Common myeloid progenitor, CD34-positive (primary cell): ENCODE results near the gene ADAT3.
"Not testable (repeated sequence)": the region's sequence is repeated elsewhere in the genome, so short reads cannot be mapped to it uniquely, and the experiment has no call there.

Experiments
- CTCF ChIA-PET: fragments of 350-600 bp; sonication (Branson Sonifier 250); formaldehyde crosslinking; loops from one replicate; lab custom pipeline; 2021; ENCODE audit warnings: antibody characterized with exemption; lab: Charles Lee
- POLR2A ChIA-PET: fragments of 350-600 bp; sonication (Branson Sonifier 250); formaldehyde crosslinking; loops from one replicate; lab custom pipeline; 2021; ENCODE audit warnings: antibody characterized with exemption; lab: Charles Lee
- DNase-seq, 3 donors: peaks; one replicate each; pipeline versions ENCODE4 v3.0.0 to v3.0.0-alpha.2; 2013
- H3K27ac ChIP-seq, 2 experiments: 1 replicate in 1 of 2; 2 replicates in 1 of 2; pipeline ENCODE4 v1.7.0; 2013; ENCODE audit warnings: inconsistent platforms in 2 of 2, low read length in 2 of 2, mild to moderate bottlenecking in 2 of 2, low read depth in 1 of 2, moderate library complexity in 1 of 2; ENCODE audit not compliant: severe bottlenecking in 2 of 2, insufficient read depth in 1 of 2, poor library complexity in 1 of 2
- H3K27me3 ChIP-seq, 5 experiments: replicated peaks in 2 of 5; 1 replicate in 3 of 5; 2 replicates in 2 of 5; pipeline versions ENCODE4 v1.6.1 to v1.7.0; 2013; ENCODE audit warnings: low read length in 4 of 5, mild to moderate bottlenecking in 2 of 5, moderate library complexity in 2 of 5, inconsistent platforms in 1 of 5; ENCODE audit not compliant: insufficient read depth in 5 of 5, control insufficient read depth in 4 of 5
- H3K36me3 ChIP-seq, 4 experiments: 1 replicate in 2 of 4; 2 replicates in 2 of 4; pipeline versions ENCODE4 v1.6.1 to v1.7.0; 2013; ENCODE audit warnings: low read length in 3 of 4, control low read depth in 1 of 4, mild to moderate bottlenecking in 1 of 4; ENCODE audit not compliant: control insufficient read depth in 4 of 4, insufficient read depth in 4 of 4
- H3K4me1 ChIP-seq, 4 experiments: 1 replicate in 3 of 4; 2 replicates in 1 of 4; pipeline versions ENCODE4 v1.6.1 to v1.7.1; 2013; ENCODE audit warnings: low read length in 3 of 4, mild to moderate bottlenecking in 3 of 4, control low read depth in 1 of 4, inconsistent platforms in 1 of 4, moderate library complexity in 1 of 4; ENCODE audit not compliant: control insufficient read depth in 4 of 4, insufficient read depth in 4 of 4; ENCODE audit errors: control extremely low read depth in 1 of 4
- H3K4me3 ChIP-seq, 7 experiments: 1 replicate in 4 of 7; 2 replicates in 3 of 7; pipeline versions ENCODE4 v1.5.1 to v1.7.0; 2013; ENCODE audit warnings: mild to moderate bottlenecking in 7 of 7, low read length in 6 of 7, moderate library complexity in 6 of 7, inconsistent platforms in 2 of 7, low read depth in 2 of 7, control low read depth in 1 of 7; ENCODE audit not compliant: insufficient read depth in 4 of 7, control insufficient read depth in 1 of 7; ENCODE audit errors: extremely low read depth in 1 of 7
- H3K9me3 ChIP-seq, 5 experiments: 1 replicate in 4 of 5; 2 replicates in 1 of 5; pipeline versions ENCODE4 v1.6.1 to v1.7.1; 2013; ENCODE audit warnings: low read length in 4 of 5, mild to moderate bottlenecking in 2 of 5, inconsistent platforms in 1 of 5, low read depth in 1 of 5, moderate library complexity in 1 of 5; ENCODE audit not compliant: control insufficient read depth in 4 of 5, insufficient read depth in 2 of 5; ENCODE audit errors: control extremely low read depth in 1 of 5
- WGBS: methylation state at CpG from one replicate; pipeline ENCODE4 v1.1.5; 2013; ENCODE audit not compliant: insufficient coverage; 5-methylcytosine and 5-hydroxymethylcytosine counted together

The ADAT3 gene

DNA sequence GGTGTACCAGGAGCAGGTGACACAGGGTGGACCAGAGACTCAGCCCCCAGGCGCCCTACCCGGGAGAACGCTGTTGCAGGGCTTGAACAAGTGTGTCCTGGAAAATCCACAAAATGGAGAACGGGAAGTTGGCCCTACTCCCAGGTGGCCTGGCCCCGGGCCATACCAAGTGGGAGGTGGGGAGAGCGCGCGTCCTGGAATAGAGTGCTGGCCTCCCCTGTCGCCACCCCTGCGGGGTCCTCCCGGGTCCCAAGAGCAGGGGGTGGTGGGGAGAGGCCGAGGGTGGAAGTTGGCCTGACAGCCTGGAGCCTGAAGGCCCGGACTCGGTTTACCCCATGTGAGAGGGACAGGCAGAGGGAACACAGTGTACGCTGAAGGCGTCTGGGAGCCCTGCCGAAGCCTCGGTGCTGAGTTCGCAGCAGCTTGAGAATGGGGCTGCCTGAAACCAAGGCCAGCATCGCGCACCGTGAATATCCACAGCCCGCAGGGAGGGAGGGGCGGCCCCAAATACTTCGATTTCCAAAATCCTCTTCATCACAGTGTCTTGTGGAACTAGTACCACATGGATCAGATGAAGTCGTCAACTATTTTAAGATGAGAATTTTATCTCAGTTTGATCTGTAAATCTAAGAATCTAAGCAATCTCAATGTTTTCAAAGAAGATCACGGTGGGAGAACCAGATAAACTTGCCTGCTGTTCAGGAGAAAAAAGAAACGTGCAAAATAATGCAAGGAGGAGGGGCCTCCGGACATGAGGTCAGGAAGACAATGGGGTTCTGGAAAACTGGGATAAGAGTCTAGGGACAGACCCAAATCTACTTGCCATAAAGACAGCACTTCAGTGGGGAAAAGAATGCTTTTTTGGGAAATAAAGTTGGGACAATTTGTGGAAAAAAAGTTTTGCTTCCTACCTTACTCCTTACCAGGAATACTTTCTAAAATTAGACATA lies 31.4 kb upstream of the ADAT3 start:
- H3K9me3 ChIP-seq = no peaks in the 10 kb centered on the region
- H3K36me3 ChIP-seq = peaks cover 0 to 26% (median 20%) of the 10 kb centered on the region in 4 experiments
- no peaks in the 10 kb centered on the region for H3K27me3 ChIP-seq
- 87% methylated on average over 25 of the region's 29 CpGs for WGBS
- peaks cover 6 to 33% (median 25%) of the 10 kb centered on the region in 4 experiments for H3K4me1 ChIP-seq
- ChIA-PET CTCF (interaction anchor here (0.6 to 3.2 kb wide), 4 partner anchors 8 to 25 kb away, joined by 3 to 32 read pairs (median 6); no protein-coding TSS in a partner anchor), POLR2A (no interaction called here)
- DNase-seq = no peak
- peak overlapping the region in 1 of 2 experiments; percentile 95 for H3K27ac ChIP-seq
- peak overlapping the region in 3 of 7 experiments; percentile 89 to 99 (median 97) for H3K4me3 ChIP-seq

DNA sequence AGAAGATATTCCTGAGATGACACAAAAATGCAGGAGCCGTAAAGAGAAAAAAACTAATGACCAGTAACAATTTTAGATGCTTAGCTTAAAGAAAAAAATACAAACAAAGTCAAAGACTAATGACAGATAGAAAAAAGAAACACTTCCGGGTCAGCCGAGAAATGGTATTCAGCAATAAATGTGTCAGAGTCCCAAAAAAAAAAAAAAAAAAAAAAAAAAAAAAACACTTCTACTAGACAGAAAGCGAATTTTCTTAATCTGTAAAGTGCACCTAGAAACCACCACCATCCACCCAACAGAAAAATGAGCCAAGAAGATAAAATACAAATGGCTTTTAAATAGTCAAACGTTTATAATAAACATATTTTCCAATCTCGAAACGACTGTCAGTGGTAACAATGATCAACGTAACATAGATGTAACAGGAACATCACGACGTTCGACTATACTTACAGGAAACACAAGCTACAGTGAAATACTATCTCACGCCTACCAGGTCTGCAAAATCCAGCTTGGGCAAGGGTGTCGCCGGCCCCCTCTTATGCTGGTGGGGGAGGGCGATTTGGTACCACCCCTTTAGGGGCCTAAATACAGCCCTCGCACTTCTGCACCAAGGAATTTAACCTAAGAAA lies 30.5 kb upstream of the ADAT3 start:
- Histone ChIP-seq H3K9me3 (no peaks in the 10 kb centered on the region), H3K4me1 (peaks cover 6 to 33% (median 25%) of the 10 kb centered on the region in 4 experiments), H3K4me3 (peak overlapping the region in 6 of 7 experiments; percentile 83 to 99 (median 90)), H3K36me3 (peaks cover 0 to 26% (median 18%) of the 10 kb centered on the region in 4 experiments), H3K27me3 (no peaks in the 10 kb centered on the region), H3K27ac (peak overlapping the region; percentile 86 to 95)
- 0% methylated on average over 4 of the region's 16 CpGs for WGBS
- ChIA-PET POLR2A (interaction anchor here (1.1 to 3.0 kb wide), 3 partner anchors 10 to 23 kb away, joined by 3 to 19 read pairs (median 6); partner anchors contain the start of gene ABHD17A), CTCF (interaction anchor here (0.6 to 3.2 kb wide), 8 partner anchors 9 to 26 kb away, joined by 3 to 32 read pairs (median 3); no protein-coding TSS in a partner anchor)
- peak in 2 of 3 donors; percentile 59 to 71 for DNase-seq

DNA sequence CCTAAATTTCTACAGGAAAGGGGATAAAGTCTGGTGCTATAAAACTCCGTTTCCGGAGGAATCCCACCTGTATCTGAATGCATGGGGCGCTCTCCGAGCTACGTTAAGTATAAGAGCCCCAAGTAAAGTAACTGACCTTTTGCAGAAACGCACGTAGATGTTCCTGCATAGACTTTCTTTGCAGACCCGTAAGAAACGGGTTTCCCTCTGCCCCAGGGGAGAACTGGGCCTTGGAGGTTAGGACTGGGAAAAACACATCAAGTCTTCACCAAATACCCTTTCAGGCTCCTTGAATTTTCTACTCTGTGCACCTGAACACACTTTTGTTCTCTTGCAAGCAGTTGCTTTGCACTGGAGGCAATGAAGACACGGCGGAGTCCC lies 29.9 kb upstream of the ADAT3 start:
- not testable (repeated sequence) for H3K27me3 ChIP-seq, H3K9me3 ChIP-seq, DNase-seq
- CTCF ChIA-PET = interaction anchor here (0.7 to 3.2 kb wide), 6 partner anchors 8 to 26 kb away, joined by 3 to 32 read pairs (median 4); no protein-coding TSS in a partner anchor
- WGBS = 0% methylated on average over 11 of the region's 11 CpGs
- Histone ChIP-seq H3K27ac (peak overlapping the region; percentile 86 to 95), H3K36me3 (peaks cover 0 to 29% (median 18%) of the 10 kb centered on the region in 4 experiments), H3K4me3 (peak overlapping the region; percentile 83 to 99 (median 90)), H3K4me1 (peaks cover 6 to 33% (median 25%) of the 10 kb centered on the region in 4 experiments)
- POLR2A ChIA-PET = interaction anchor here (1.1 to 3.0 kb wide), 3 partner anchors 10 to 22 kb away, joined by 3 to 19 read pairs (median 6); partner anchors contain the start of gene ABHD17A

DNA sequence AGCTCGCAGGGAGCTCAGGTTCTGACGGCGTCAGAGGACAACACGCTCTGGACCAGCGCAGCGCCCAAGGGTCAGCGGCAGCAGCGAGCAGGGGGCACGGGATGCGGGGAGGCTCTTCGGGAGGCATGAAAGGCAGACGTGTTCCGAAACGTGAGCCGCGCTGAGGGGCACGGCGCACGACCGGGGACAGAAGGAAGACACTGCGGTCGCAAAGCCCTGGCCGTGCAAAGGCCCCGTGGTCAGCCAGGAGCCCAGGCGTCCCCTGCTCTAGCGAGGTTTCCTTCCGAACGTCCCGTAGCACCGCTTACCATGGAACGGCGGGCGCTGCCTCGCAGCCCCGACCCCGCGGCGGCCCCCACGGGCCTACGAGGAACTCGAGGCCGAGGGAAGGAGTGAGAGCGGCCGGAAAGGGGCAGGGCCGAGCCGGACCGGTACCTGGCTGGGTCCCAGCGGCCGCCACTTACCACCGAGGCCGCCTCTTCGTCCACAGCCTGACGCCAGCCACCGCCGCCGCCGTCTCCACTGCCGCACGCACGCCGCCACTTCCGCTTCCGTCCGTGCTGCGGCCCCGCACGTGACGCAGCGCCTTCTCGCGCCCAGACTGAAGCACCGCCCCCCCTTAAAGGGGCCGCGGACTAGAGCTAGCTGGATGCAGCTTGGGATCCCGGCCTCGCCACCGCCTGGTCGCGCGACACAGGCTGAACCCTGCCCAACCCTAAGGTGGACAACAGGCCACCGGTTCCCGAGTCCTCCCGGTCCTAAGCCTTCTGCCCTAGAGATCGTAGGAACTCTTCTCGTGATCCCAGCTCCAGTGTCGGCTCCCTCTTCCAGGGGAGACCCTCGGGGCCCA lies 29.3 kb upstream of the ADAT3 start:
- peak; percentile 89 to 94 (median 93) for DNase-seq
- ChIA-PET POLR2A (interaction anchor here (0.7 to 3.0 kb wide), 9 partner anchors 9 to 121 kb away, joined by 3 to 19 read pairs (median 4); partner anchors contain the start of gene ABHD17A), CTCF (interaction anchor here (0.7 to 3.2 kb wide), 8 partner anchors 8 to 36 kb away, joined by 3 to 32 read pairs (median 4); no protein-coding TSS in a partner anchor)
- Histone ChIP-seq H3K27me3 (no peaks in the 10 kb centered on the region), H3K9me3 (no peaks in the 10 kb centered on the region), H3K27ac (peak overlapping the region; percentile 86 to 95), H3K4me3 (peak overlapping the region; percentile 83 to 99 (median 90)), H3K4me1 (peaks cover 6 to 33% (median 25%) of the 10 kb centered on the region in 4 experiments), H3K36me3 (peaks cover 0 to 34% (median 17%) of the 10 kb centered on the region in 4 experiments)
- WGBS = under 1% methylated on average over 86 of the region's 87 CpGs

DNA sequence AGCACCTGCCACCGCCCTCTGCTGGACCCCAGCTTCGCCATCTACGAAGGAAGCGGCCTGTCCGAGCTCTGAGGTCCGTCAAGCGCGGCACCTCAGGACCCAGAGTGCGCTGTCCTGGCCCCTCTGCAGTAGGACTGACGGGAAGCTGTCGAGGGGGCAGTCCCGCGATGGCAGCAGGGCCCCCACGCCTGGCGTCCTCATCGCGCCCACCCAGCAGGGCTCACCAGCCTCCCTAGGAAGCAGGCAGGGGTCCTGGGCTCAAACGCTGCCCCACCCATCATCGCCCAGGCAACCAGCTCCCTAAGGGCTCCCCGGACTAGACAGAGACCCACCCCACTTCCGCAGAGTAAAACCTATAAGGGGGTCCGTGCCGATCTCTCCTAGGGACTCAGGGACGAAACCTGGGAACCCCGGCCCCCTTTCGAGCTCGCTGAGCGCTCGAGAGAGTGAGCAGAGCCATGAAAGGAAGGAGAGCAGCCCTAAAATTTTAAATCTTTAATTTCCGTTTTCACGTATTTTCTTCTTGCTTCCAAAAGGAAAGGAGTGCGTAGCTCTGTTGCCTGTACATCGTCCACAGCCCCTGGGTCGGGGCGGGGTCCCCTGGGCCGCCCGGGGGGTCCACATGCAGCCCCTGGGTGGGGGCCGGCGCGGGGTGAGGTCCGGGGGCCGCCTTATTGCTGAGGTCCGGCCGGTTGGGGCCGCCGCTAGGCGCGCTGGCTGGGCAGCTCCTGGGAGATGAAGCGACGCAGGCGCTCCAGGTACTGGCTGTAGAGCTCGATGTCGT lies 28.5 kb upstream of the ADAT3 start:
- DNase-seq, H3K9me3 ChIP-seq, H3K27me3 ChIP-seq: not testable (repeated sequence)
- Histone ChIP-seq H3K4me3 (peak overlapping the region; percentile 83 to 99 (median 90)), H3K36me3 (peaks cover 0 to 31% (median 12%) of the 10 kb centered on the region in 4 experiments), H3K4me1 (peaks cover 6 to 33% (median 25%) of the 10 kb centered on the region in 4 experiments), H3K27ac (peak overlapping the region; percentile 86 to 95)
- ChIA-PET POLR2A (interaction anchor here (0.7 to 3.0 kb wide), 7 partner anchors 9 to 122 kb away, joined by 3 to 19 read pairs (median 4); partner anchors contain the start of gene ABHD17A), CTCF (interaction anchor here (0.6 to 3.2 kb wide), 8 partner anchors 8 to 35 kb away, joined by 3 to 32 read pairs (median 4); no protein-coding TSS in a partner anchor)
- 30% methylated on average over 23 of the region's 53 CpGs for WGBS
